Colonic mucosa (tissue), 4 donors: Measurements from ENCODE around the gene FAM149A. TPM values are rescaled to one million over a fixed set of nuclear protein-coding genes. Genes with fewer than 3 reads are reported as not detected.

Source experiments
- DNase-seq: peaks from one replicate; pipeline ENCODE4 v3.0.0-alpha.2; 2020
- H3K27ac ChIP-seq: fragments of 200-600 bp; one replicate; pipeline ENCODE4 v1.8.0; 2021
- H3K27me3 ChIP-seq: fragments of 200-600 bp; one replicate; pipeline ENCODE4 v1.8.0; 2021
- H3K36me3 ChIP-seq: fragments of 200-600 bp; one replicate; pipeline ENCODE4 v1.8.0; 2021
- H3K4me1 ChIP-seq: fragments of 200-600 bp; one replicate; pipeline ENCODE4 v1.8.0; 2021; ENCODE audit warnings: mild to moderate bottlenecking
- H3K4me3 ChIP-seq: fragments of 200-600 bp; one replicate; pipeline ENCODE4 v1.8.0; 2021
- H3K9ac ChIP-seq, 2 donors: one replicate each; pipeline ENCODE4 v1.7.0; 2013; ENCODE audit warnings: control low read depth in 2 of 2, low read depth in 2 of 2, low read length in 2 of 2
- H3K9me3 ChIP-seq: fragments of 200-600 bp; one replicate; pipeline ENCODE4 v1.8.0; 2021
- CTCF ChIP-seq: fragments of 200-600 bp; IDR thresholded peaks from one replicate; pipeline ENCODE4 v1.8.0; 2022; ENCODE audit warnings: antibody characterized with exemption, mild to moderate bottlenecking
- intact Hi-C: fragments of 100-400 bp; cut with DNase I; formaldehyde crosslinking; loops from one replicate; pipeline ENCODE4 v1.14.1; 2022
- total RNA-seq, 2 donors: library from RNA; stranded (reverse); fragmentation: NEBNext Ultra II Directional in 1 of 2; extraction: Animal tissue kit (Norgen Biotek cat#: 25700) in 1 of 2; gene quantifications; one replicate each; pipeline ENCODE4 v1.2.1, GENCODE V29; 2021
- donor health status: healthy.
- donor health status: DM: no; HTN: no; CAD: no.
- donor health status: DM: no; HTN: no; CAD: no.

The FAM149A gene
- total RNA-seq, 2 donors from 2014 or later, result 13.8 to 16.6 TPM

GRCh38 chr4:186172546-186172945 lies 68.0 kb downstream of the FAM149A start:
- H3K27ac ChIP-seq, result no peak overlapping the region
- intact Hi-C loops, result no loop called here
- H3K27me3 ChIP-seq, result no peaks in the 10 kb centered on the region
- no peaks in the 10 kb centered on the region for H3K36me3 ChIP-seq
- H3K9me3 ChIP-seq, result no peaks in the 10 kb centered on the region
- DNase-seq, result no peak
- H3K9ac ChIP-seq, result no peak overlapping the region
- TF ChIP-seq CTCF, result no peak
- H3K4me1 ChIP-seq, result no peaks in the 10 kb centered on the region
- no peak overlapping the region for H3K4me3 ChIP-seq

- no peak for DNase-seq
- no peak for TF ChIP-seq CTCF
- intact Hi-C loops, result no loop called here
Measured at GRCh38 chr4:186188107-186188506, 83.6 kb downstream of the FAM149A start.

GRCh38 chr4:186189656-186190055 lies 85.2 kb downstream of the FAM149A start:
- H3K27ac ChIP-seq, result no peak overlapping the region
- no peak for DNase-seq
- H3K36me3 ChIP-seq, result no peaks in the 10 kb centered on the region
- intact Hi-C loops, result no loop called here
- H3K4me1 ChIP-seq, result no peaks in the 10 kb centered on the region
- H3K27me3 ChIP-seq, result no peaks in the 10 kb centered on the region
- H3K9ac ChIP-seq, result peak overlapping the region in 1 of 2 donors; percentile 83
- no peak for TF ChIP-seq CTCF
- no peak overlapping the region for H3K4me3 ChIP-seq
- H3K9me3 ChIP-seq, result no peaks in the 10 kb centered on the region

More at GRCh38 chr4:186188107-186188506, 83.6 kb downstream of the FAM149A start:
- H3K4me1 ChIP-seq, result no peaks in the 10 kb centered on the region
- H3K36me3 ChIP-seq, result no peaks in the 10 kb centered on the region
- no peaks in the 10 kb centered on the region for H3K27me3 ChIP-seq
- no peak overlapping the region for H3K4me3 ChIP-seq
- no peak overlapping the region for H3K27ac ChIP-seq
- H3K9ac ChIP-seq, result no peak overlapping the region
- no peaks in the 10 kb centered on the region for H3K9me3 ChIP-seq

GRCh38 chr4:186190581-186191199 lies 86.2 kb downstream of the FAM149A start:
- Histone ChIP-seq H3K9me3 (no peaks in the 10 kb centered on the region), H3K36me3 (no peaks in the 10 kb centered on the region), H3K4me3 (peak overlapping the region; percentile 85), H3K27ac (peak overlapping the region; percentile 99), H3K4me1 (no peaks in the 10 kb centered on the region), H3K27me3 (no peaks in the 10 kb centered on the region), H3K9ac (peak overlapping the region; percentile 83 to 96)
- intact Hi-C loops, result no loop called here
- peak; percentile 53 for DNase-seq
- no peak for TF ChIP-seq CTCF

GRCh38 chr4:186191200-186192065 lies 86.9 kb downstream of the FAM149A start, which contains the start of gene CYP4V2:
CYP4V2 (plus strand) TSS chr4:186191567; CDS start chr4:186191824, 257 bp downstream.
- Histone ChIP-seq H3K27ac (peak within 1 kb of the TSS; percentile 99), H3K4me1 (no peaks in the 10 kb centered on the region), H3K4me3 (peak within 1 kb of the TSS; percentile 85), H3K9me3 (no peaks in the 10 kb centered on the region), H3K36me3 (no peaks in the 10 kb centered on the region), H3K9ac (peak within 1 kb of the TSS; percentile 83 to 96), H3K27me3 (no peaks in the 10 kb centered on the region)
- intact Hi-C loops, result loop anchor here (2.0 kb wide), 1 partner anchor 47 kb away; no protein-coding TSS in a partner anchor
- peak; percentile 87 for DNase-seq
- peak; percentile 31 for TF ChIP-seq CTCF
